ENCODE measurements around the gene G6PD. TPM values are rescaled to one million over a fixed set of nuclear protein-coding genes. Genes with fewer than 3 reads are reported as not detected.

The G6PD gene
- polyA plus RNA-seq, 1 experiment: 157 TPM

DNA sequence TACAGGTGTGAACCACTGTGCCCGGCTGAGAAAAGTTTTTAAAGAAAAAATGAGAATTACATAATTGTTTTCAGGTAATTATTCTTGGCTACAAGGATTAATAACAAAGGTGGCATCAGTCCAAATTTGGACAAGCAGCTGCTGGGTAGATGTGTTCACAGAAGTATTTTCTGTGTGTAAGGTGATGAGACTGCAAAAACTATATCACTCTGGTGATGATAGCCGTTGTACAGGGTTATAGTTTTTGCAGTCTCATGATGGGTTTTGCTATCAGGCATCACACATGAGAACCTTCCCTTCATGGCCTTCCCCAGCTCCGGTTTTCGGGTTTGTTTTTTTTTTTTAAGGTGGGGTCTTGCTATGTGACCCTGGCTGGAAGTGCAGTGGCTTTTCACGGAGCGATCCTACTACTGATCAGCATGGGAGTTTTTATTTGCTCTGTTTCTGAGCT is 51.1 kb downstream of the G6PD start:
- Histone ChIP-seq H3K36me3 (ENCODE audit: control insufficient read depth, insufficient read depth, low read length) (no peaks in the 10 kb centered on the region), H3K27me3 (ENCODE audit: control insufficient read depth, insufficient read depth, low read length) (no peaks in the 10 kb centered on the region), H3K4me3 (ENCODE audit: low read depth, low read length) (no peak overlapping the region)
- TF ChIP-seq CTCF (IDR thresholded peaks at IDR 0.05; ENCODE audit: insufficient read depth, low read depth, low read length): no peak
- no peak for DNase-seq (ENCODE audit: low read depth)
- POLR2A ChIA-PET: no interaction called here
- CTCF ChIA-PET: no interaction called here

DNA sequence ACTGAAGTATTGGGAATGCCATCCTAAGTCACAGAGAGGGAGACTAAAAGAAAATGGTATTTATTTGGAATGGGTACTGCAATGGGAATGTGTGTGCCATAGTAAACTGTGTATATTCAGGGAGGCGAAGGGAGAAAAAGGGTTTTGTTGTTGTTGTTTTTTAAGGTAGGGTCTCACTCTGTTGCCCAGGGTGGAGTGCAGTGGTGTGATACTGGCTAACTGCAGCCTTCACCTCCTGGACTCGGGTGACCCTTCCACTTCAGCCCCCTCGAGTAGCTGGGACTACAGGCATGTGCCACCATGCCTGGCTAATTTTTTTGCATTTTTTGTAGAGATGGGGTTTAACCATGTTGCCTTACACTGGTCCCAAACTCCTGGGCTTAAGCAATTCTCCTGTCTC is 51.9 kb downstream of the G6PD start:
- no peaks in the 10 kb centered on the region for H3K36me3 ChIP-seq (ENCODE audit: control insufficient read depth, insufficient read depth, low read length)
- TF ChIP-seq CTCF (IDR thresholded peaks at IDR 0.05; ENCODE audit: insufficient read depth, low read depth, low read length): no peak
- POLR2A ChIA-PET: no interaction called here
- no peak overlapping the region for H3K4me3 ChIP-seq (ENCODE audit: low read depth, low read length)
- H3K27me3 ChIP-seq (ENCODE audit: control insufficient read depth, insufficient read depth, low read length): no peaks in the 10 kb centered on the region
- CTCF ChIA-PET: no interaction called here
- no peak for DNase-seq (ENCODE audit: low read depth)

DNA sequence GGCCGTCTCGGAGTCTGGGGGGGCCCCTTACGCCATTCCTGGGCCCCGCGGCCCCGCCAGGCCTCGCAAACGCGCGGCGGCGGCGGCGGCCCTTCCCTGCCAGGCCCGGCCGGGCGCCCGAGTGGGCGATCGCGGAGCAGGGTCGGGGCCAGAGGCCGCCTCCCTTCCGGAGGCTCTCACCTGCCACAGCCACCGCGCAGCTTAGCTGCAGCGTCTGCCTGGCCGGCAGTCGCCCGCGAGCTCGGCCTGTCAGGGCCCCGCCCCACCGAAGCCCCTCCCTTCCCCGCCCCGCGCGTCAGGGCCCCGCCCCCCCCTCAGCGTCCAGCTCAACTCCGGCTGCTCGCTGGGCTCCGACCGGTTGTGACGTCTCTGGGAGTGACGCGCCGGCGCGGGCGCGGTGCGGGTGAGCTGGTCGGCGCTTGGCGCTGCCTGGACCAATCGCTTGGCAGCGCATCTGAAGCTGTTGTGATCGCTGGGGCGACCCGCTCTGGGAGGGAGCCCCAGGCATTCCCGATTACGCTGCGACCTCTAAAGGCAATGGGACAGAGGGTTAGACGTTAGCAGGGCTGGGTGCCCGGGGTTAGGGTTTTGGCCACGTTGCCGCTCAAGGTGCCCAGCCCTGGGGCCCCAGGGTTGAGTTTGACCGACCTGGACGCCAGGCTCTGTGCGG is 56.1 kb downstream of the G6PD start, which contains the start of gene SLC10A3:
SLC10A3 (minus strand) TSS at position 216 of the 670 bp plus-strand sequence. CDS start 1,689 bp downstream, outside the sequence.
- POLR2A ChIA-PET: no interaction called here
- no peak for TF ChIP-seq CTCF (IDR thresholded peaks at IDR 0.05; ENCODE audit: insufficient read depth, low read depth, low read length)
- peak; percentile 61 for DNase-seq (ENCODE audit: low read depth)
- peak within 1 kb of the TSS; percentile 65 for H3K4me3 ChIP-seq (ENCODE audit: low read depth, low read length)
- H3K36me3 ChIP-seq (ENCODE audit: control insufficient read depth, insufficient read depth, low read length): peaks cover 5% of the 10 kb centered on the region
- CTCF ChIA-PET: interaction anchor here (0.9 to 1.4 kb wide), 3 partner anchors 44 to 82 kb away, joined by 3 to 4 read pairs (median 4); partner anchors contain the start of gene DNASE1L1
- no peaks in the 10 kb centered on the region for H3K27me3 ChIP-seq (ENCODE audit: control insufficient read depth, insufficient read depth, low read length)

GRCh38 chrX:154490021-154490413 is 56.6 kb downstream of the G6PD start:
- no peaks in the 10 kb centered on the region for H3K27me3 ChIP-seq (ENCODE audit: control insufficient read depth, insufficient read depth, low read length)
- DNase-seq (ENCODE audit: low read depth): no peak
- H3K4me3 ChIP-seq (ENCODE audit: low read depth, low read length): peak overlapping the region; percentile 55
- TF ChIP-seq CTCF (IDR thresholded peaks at IDR 0.05; ENCODE audit: insufficient read depth, low read depth, low read length): no peak
- ChIA-PET CTCF (interaction anchor here (0.6 to 1.4 kb wide), 3 partner anchors 45 to 110 kb away, joined by 3 to 4 read pairs (median 4); partner anchors contain the start of gene DNASE1L1), POLR2A (no interaction called here)
- peaks cover 6% of the 10 kb centered on the region for H3K36me3 ChIP-seq (ENCODE audit: control insufficient read depth, insufficient read depth, low read length)

DNA sequence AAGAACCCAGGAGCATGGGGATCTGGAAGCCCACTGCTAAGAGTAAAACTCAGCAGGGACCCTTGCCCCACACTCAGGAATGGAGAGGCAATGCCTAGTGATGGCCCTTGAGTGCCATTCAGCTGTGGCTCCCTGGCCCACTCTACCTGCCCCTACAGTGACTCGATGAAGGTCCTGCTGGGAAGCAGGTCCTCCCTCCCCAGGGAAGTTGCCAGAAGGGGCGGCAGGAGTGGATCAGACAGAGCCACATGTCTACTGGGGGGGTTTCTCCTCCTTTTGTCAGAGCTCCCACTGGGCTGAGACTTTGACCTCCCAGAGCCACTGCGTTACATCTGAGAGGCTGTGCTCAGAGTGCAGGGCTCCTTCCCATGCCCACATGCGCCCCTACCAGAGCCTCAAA is 57.5 kb downstream of the G6PD start:
- TF ChIP-seq CTCF (IDR thresholded peaks at IDR 0.05; ENCODE audit: insufficient read depth, low read depth, low read length): no peak
- Histone ChIP-seq H3K27me3 (ENCODE audit: control insufficient read depth, insufficient read depth, low read length) (no peaks in the 10 kb centered on the region), H3K36me3 (ENCODE audit: control insufficient read depth, insufficient read depth, low read length) (peaks cover 8% of the 10 kb centered on the region), H3K4me3 (ENCODE audit: low read depth, low read length) (peak overlapping the region; percentile 55)
- DNase-seq (ENCODE audit: low read depth): no peak
- POLR2A ChIA-PET: no interaction called here
- CTCF ChIA-PET: interaction anchor here (0.6 kb wide), 1 partner anchor 111 kb away, joined by 4 read pairs; no protein-coding TSS in a partner anchor

Data from BJ (cell line).